ENCODE measurements around the gene MISP.

- TF ChIP-seq POLR2AphosphoS5 (IDR thresholded peaks at IDR 0.05) (no peak), EP300 (IDR thresholded peaks at IDR 0.05) (no peak)
- TF ChIP-seq, protein P1, sequence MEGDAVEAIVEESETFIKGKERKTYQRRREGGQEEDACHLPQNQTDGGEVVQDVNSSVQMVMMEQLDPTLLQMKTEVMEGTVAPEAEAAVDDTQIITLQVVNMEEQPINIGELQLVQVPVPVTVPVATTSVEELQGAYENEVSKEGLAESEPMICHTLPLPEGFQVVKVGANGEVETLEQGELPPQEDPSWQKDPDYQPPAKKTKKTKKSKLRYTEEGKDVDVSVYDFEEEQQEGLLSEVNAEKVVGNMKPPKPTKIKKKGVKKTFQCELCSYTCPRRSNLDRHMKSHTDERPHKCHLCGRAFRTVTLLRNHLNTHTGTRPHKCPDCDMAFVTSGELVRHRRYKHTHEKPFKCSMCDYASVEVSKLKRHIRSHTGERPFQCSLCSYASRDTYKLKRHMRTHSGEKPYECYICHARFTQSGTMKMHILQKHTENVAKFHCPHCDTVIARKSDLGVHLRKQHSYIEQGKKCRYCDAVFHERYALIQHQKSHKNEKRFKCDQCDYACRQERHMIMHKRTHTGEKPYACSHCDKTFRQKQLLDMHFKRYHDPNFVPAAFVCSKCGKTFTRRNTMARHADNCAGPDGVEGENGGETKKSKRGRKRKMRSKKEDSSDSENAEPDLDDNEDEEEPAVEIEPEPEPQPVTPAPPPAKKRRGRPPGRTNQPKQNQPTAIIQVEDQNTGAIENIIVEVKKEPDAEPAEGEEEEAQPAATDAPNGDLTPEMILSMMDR (IDR thresholded peaks at IDR 0.05) = no peak
Observed at GRCh38 chr19:709196-709964, 41.5 kb upstream of the MISP start.
